Tibial nerve (tissue), 3 donors: ENCODE data around the gene GABARAPL2.

Experiments used
- CTCF ChIP-seq, 5 experiments: fragments of 200-600 bp in 3 of 5; fragments of 450-650 bp in 2 of 5; sonication (generic) in 3 of 5; IDR thresholded peaks; one replicate each; pipeline ENCODE4 v1.5.1; 2016 to 2019; ENCODE audit warnings: antibody characterized with exemption in 5 of 5, mild to moderate bottlenecking in 3 of 5, moderate library complexity in 2 of 5
- POLR2A ChIP-seq, 2 donors: fragments of 450-650 bp; IDR thresholded peaks; one replicate each; pipeline ENCODE4 v1.6.1; 2017; ENCODE audit warnings: antibody characterized with exemption in 2 of 2, mild to moderate bottlenecking in 2 of 2, moderate library complexity in 2 of 2

- TF ChIP-seq CTCF (IDR thresholded peaks at IDR 0.05), result peak in 3 of 5 experiments; percentile 14 to 38 (median 35)
- no peak for TF ChIP-seq POLR2A (IDR thresholded peaks at IDR 0.05)
Observed at GRCh38 chr16:75550211-75550662, 15.9 kb upstream of the GABARAPL2 start.
